Neural crest cell (in vitro differentiated cells): ENCODE results near the gene OR10H5. TPM values are rescaled to one million over a fixed set of nuclear protein-coding genes. Genes with fewer than 3 reads are reported as not detected.
"Not testable (repeated sequence)": the region's sequence is repeated elsewhere in the genome, so short reads cannot be mapped to it uniquely, and the experiment has no call there.

Experiments used
- DNase-seq: peaks from one replicate; pipeline ENCODE4 v3.0.0; 2021; ENCODE audit warnings: low read depth, mixed read lengths, low spot score
- H3K27ac Mint-ChIP-seq: one replicate; pipeline ENCODE4 v1.8.0; 2021; ENCODE audit warnings: mild to moderate bottlenecking, mixed read lengths; ENCODE audit not compliant: unreplicated experiment
- H3K27me3 Mint-ChIP-seq: 2 replicates; pipeline ENCODE4 v1.8.0; 2021; ENCODE audit warnings: low read depth, mild to moderate bottlenecking, mixed read lengths
- H3K36me3 Mint-ChIP-seq: 2 replicates; pipeline ENCODE4 v1.8.0; 2021; ENCODE audit warnings: low read depth, mild to moderate bottlenecking, mixed read lengths
- H3K4me1 Mint-ChIP-seq: 2 replicates; pipeline ENCODE4 v1.8.0; 2021; ENCODE audit warnings: mixed read lengths
- H3K4me3 Mint-ChIP-seq: one replicate; pipeline ENCODE4 v1.8.0; 2021; ENCODE audit warnings: mild to moderate bottlenecking, mixed read lengths
- H3K9me3 Mint-ChIP-seq: 2 replicates; pipeline ENCODE4 v1.8.0; 2021; ENCODE audit warnings: mixed read lengths
- CTCF ChIP-seq: fragments of 200-600 bp; sonication (generic); conservative IDR thresholded peaks from 2 replicates; pipeline ENCODE4 v1.5.0; 2021; ENCODE audit warnings: antibody characterized with exemption, mild to moderate bottlenecking
- total RNA-seq: library from RNA; stranded (reverse); gene quantifications from 2 replicates; pipeline ENCODE4 v1.2.1, GENCODE V29; 2021

OR10H5 gene
- total RNA-seq, 1 donor from 2014 or later = not detected

- no peak for TF ChIP-seq CTCF
- Mint-ChIP-seq H3K27ac (no peak overlapping the region), H3K9me3 (peaks cover 16% of the 10 kb centered on the region), H3K4me3 (no peak overlapping the region), H3K36me3 (peaks cover 13% of the 10 kb centered on the region), H3K27me3 (no peaks in the 10 kb centered on the region), H3K4me1 (no peaks in the 10 kb centered on the region)
- no peak for DNase-seq
These were observed 41.8 kb downstream of the OR10H5 start for GRCh38 chr19:15829306-15829698.

GRCh38 chr19:15829786-15830185, 42.3 kb downstream of the OR10H5 start:
- Mint-ChIP-seq H3K27ac (no peak overlapping the region), H3K9me3 (peaks cover 16% of the 10 kb centered on the region), H3K4me1 (no peaks in the 10 kb centered on the region), H3K27me3 (no peaks in the 10 kb centered on the region), H3K4me3 (no peak overlapping the region), H3K36me3 (peaks cover 13% of the 10 kb centered on the region)
- TF ChIP-seq CTCF = no peak
- no peak for DNase-seq

- H3K27me3 Mint-ChIP-seq = no peaks in the 10 kb centered on the region
- H3K36me3 Mint-ChIP-seq = peaks cover 19% of the 10 kb centered on the region
- no peak overlapping the region for H3K4me3 Mint-ChIP-seq
- DNase-seq = no peak
- no peak overlapping the region for H3K27ac Mint-ChIP-seq
- H3K4me1 Mint-ChIP-seq = no peaks in the 10 kb centered on the region
- peaks cover 23% of the 10 kb centered on the region for H3K9me3 Mint-ChIP-seq
- TF ChIP-seq CTCF = no peak
These were observed 44.2 kb downstream of the OR10H5 start for GRCh38 chr19:15831626-15832025.

GRCh38 chr19:15834232-15834631, 46.8 kb downstream of the OR10H5 start:
- H3K4me3 Mint-ChIP-seq, H3K27ac Mint-ChIP-seq, DNase-seq, H3K27me3 Mint-ChIP-seq, H3K4me1 Mint-ChIP-seq: not testable (repeated sequence)
- H3K36me3 Mint-ChIP-seq = peaks cover 19% of the 10 kb centered on the region
- H3K9me3 Mint-ChIP-seq = peaks cover 18% of the 10 kb centered on the region

GRCh38 chr19:15835565-15836329, 48.3 kb downstream of the OR10H5 start:
- not testable (repeated sequence) for H3K36me3 Mint-ChIP-seq, H3K9me3 Mint-ChIP-seq, H3K4me1 Mint-ChIP-seq, H3K27me3 Mint-ChIP-seq, H3K4me3 Mint-ChIP-seq, H3K27ac Mint-ChIP-seq, DNase-seq

GRCh38 chr19:15836330-15837220, 49.1 kb downstream of the OR10H5 start:
- H3K27ac Mint-ChIP-seq = no peak overlapping the region

More at GRCh38 chr19:15836330-15837220, 49.1 kb downstream of the OR10H5 start:
- no peak for DNase-seq
- Mint-ChIP-seq H3K9me3 (peaks cover 7% of the 10 kb centered on the region), H3K36me3 (peaks cover 6% of the 10 kb centered on the region), H3K4me3 (no peak overlapping the region), H3K4me1 (no peaks in the 10 kb centered on the region), H3K27me3 (no peaks in the 10 kb centered on the region)
- TF ChIP-seq CTCF = no peak
